Measurements from ENCODE around the gene TRIM50.
"Not testable (repeated sequence)": the region's sequence is repeated elsewhere in the genome, so short reads cannot be mapped to it uniquely, and the experiment has no call there.

DNA sequence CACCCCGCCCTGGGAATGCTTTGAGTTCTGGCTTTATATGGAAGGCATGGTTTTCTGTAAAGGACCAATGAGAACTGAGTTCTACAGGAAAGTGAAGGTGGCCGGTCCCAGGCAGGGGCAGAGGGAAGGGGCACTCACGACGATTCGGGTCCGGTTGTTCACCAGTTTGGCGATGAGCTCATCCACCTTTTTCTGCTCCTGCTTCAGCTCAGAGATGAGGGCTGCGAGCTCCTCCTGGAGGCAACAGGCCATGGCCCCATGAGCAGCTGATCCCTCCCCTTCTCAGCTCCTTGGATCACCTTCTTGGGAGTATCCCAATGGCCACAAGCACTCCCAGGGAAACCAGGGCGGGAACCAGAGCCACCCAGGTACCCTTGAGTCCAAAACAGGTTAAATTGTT, 7.9 kb downstream of the TRIM50 start:
- TF ChIP-seq, protein P1, sequence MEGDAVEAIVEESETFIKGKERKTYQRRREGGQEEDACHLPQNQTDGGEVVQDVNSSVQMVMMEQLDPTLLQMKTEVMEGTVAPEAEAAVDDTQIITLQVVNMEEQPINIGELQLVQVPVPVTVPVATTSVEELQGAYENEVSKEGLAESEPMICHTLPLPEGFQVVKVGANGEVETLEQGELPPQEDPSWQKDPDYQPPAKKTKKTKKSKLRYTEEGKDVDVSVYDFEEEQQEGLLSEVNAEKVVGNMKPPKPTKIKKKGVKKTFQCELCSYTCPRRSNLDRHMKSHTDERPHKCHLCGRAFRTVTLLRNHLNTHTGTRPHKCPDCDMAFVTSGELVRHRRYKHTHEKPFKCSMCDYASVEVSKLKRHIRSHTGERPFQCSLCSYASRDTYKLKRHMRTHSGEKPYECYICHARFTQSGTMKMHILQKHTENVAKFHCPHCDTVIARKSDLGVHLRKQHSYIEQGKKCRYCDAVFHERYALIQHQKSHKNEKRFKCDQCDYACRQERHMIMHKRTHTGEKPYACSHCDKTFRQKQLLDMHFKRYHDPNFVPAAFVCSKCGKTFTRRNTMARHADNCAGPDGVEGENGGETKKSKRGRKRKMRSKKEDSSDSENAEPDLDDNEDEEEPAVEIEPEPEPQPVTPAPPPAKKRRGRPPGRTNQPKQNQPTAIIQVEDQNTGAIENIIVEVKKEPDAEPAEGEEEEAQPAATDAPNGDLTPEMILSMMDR (optimal IDR thresholded peaks at IDR 0.05 in 1 of 3, IDR thresholded peaks at IDR 0.05 in 1 of 3, conservative IDR thresholded peaks at IDR 0.05 in 1 of 3; ENCODE audit: extremely low read depth in 1 of 3, insufficient read depth in 2 of 3, low read length in 3 of 3), result not testable (repeated sequence)
- TF ChIP-seq EZH2 (IDR thresholded peaks at IDR 0.05; ENCODE audit: low read length), result not testable (repeated sequence)

All from keratinocyte (primary cell).